Dedifferentiated amniotic fluid mesenchymal stem cell (primary cell): ENCODE measurements around the gene TTC8.
"Not testable (repeated sequence)": the region's sequence is repeated elsewhere in the genome, so short reads cannot be mapped to it uniquely, and the experiment has no call there.

ENCODE experiments used
- DNase-seq: peaks from one replicate; pipeline ENCODE4 v3.0.0-alpha.2; 2016; ENCODE audit errors: extremely low spot score

Gene TTC8

DNA sequence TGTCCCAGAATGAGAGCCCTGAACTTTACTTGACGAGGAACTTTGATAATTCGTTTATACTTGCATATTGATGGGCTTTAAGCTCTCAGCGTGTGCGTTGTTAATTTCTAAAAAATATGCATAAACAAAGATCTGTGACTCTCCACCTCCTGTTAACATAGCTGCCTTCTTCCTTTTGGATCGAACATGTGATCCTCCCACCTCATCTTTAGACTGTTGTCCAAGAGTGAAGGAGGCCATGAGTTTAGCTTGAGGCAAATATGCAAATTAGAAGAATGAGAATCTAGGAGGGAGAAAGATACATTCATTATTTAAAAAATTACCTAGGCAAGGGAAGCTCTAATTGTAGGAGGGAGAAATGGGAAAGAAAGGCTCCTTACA, 617 bp downstream of the TTC8 start:
- no peak for DNase-seq

DNA sequence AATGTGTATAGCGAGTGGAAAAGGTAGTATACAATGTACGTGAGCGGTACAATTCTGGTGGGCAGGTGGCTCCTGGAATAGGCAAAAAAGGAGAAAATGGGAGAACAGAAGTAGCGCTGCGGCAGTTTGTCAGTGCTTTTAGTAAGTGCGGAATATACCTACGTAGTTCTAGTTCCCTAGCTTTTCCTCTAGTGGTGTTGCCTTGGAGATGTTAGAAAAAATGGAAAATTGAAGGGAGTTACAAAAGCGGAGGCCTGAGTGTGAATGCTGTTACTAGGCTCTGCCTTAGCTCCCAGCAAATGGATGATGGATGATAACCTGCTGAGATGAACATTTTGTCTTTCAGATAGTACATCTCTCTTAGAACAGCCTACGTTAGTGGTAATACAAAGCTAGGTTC, 1.1 kb downstream of the TTC8 start:
- no peak for DNase-seq

DNA sequence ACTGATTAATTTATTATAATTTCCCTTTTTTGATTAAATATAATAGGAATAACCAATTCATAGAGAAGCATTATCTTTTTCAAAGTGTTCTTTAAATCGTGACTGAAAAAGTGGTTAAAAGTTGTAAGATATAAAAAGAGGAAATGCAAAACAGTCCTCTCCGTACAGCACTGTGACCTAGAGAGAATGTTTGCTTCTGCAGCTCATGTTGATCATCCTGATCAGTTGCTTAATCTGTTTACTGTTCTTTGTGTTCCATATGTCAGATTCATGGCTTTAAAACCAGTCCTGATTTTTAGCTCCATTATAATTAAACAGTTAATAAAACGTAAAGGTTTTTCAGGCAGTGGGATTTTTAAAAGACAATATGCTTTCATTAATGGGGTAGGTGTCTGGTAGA, 4.7 kb downstream of the TTC8 start:
- no peak for DNase-seq

DNA sequence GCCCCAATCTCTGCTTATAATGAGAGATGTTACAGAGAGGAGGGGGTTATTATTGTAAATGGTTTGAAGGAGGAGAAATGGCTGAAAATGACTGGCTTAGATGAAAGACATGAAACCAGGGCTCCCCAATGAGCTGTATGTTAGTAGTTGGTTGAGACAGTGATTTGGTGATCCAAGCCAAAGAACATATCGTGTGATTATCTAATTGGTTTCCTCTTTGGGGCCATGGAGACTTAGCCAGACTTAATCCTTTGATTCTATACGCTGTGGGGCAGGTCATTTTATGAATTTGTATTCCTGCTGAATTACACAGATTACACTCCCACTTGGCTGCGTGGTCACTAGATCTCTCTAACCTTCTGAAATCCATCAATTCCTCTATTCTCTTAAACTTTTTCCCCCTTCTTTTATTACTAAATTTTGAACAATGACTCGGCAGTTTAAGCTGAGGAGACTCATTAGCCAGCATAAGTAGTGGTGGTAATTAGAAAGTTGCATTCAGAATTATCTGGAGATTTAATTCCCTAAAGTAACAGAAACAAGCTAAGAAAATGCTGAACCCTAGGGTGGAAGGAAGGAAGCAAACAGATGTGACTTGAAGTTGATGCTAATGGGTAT, 5.3 kb downstream of the TTC8 start:
- no peak for DNase-seq

DNA sequence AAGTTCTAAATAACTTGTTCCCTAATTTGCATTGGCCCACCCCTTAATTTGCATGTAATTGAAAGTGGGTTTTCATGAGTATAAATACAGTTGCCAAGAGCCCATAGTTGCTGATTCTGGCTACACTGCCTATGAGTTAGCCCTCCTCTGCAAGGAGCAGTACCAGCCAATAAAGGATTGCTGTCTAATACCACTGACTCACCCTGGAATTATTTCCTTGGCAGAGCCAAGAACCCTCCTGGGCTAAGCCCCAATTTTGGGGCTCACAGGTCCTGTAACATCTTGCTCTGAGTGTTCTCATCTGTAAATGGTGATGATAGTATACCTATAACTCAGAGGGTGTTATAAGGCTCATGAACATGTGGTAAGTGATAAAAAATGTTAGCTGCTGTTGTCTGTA, 6.8 kb downstream of the TTC8 start:
- peak; percentile 74 for DNase-seq

DNA sequence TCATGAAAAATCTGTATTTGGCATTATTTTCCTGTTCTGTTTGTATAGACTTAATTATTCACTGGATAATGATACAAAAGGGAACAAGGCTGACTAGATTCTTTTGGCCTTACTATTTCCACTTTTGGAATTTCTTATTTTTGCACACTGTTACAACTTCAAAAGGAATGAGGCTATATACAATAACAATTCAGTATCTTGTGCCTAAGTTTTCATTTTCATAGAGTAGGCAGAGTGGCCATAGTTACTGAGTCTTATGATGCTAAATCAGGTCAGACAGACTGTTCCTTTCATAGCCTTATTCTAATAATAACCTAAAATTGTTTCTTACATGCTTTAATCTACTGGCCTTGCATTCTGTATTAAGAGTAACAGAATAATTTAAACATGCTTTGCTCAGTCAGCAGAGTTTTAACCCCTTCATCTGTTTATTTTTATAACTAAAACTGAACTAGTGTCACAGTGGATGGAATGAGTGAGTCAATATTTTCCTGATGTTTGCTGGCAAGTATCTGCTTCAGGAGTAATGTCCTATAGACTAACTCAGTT, 10.5 kb downstream of the TTC8 start:
- peak; percentile 60 for DNase-seq

DNA sequence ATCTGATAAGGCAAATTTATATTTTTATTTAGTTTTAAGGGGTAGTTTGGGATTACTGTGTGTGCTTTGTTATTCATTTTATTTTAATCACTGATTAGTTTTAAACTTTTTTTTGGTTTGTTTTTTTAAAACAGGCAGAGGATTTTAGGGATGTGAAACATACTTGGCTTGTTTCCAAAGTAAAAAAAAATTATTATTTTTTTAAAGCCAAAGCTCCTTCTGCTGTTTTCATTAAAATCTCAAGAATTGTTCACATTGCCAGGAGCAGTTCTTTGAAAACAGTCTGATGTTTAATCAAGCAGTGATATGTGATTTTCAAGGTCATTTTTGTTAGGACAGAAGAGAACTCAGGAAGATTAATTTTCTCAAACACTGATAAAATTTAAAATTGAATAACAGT, 11.2 kb downstream of the TTC8 start:
- DNase-seq, result no peak

DNA sequence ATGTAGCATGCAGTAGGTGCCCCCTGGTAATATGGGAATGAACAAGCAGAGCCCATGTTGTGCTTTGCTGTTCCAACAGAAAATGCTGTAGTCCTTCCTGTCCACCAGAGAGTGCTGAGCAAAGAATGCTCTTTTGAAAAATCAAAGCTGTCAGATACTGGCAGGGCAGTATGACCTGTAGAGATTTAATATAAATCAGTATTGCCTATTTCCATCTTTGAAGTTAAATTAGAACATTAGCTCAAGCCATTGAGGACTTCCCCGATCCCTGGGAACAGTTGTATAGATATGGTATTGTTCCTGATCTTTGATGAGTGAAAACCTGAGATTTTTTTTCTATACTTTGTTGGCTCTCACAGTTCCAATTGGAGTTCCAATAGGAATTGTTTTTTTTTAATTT, 13.0 kb downstream of the TTC8 start:
- no peak for DNase-seq

DNA sequence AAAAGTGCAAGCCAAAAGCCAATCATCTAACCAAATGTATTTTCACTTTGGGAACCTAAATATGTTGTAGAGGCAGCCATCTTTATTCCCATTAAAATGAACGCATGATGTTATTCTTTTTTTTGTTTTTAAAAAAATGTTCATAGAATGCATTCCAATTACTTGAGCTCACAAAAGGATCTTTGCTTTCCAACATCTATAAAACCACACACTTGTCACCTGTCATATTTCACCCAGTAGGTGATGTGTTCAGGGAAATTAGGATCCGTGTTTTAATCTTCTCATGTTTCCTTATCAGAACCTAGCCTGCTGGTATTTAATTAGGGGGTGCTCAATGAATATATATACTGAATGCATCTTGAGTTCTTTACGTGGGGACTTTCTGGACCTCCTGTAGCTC, 13.6 kb downstream of the TTC8 start:
- DNase-seq, result no peak

DNA sequence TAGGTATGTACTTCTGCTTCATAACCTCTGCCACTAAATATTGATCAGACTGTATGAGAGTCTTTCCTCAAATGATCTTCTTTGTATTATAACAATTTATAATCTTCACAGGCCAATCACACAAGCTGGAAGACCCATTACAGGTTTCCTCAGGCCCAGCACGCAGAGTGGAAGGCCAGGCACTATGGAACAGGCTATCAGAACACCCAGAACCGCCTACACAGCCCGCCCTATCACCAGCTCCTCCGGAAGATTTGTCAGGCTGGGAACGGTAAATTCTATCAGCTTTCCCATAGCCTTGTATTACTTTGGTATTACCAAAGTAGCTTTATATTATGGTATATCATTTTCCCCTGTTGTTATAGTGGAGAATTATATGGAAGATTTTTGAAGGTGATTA, 16.5 kb downstream of the TTC8 start:
- no peak for DNase-seq

DNA sequence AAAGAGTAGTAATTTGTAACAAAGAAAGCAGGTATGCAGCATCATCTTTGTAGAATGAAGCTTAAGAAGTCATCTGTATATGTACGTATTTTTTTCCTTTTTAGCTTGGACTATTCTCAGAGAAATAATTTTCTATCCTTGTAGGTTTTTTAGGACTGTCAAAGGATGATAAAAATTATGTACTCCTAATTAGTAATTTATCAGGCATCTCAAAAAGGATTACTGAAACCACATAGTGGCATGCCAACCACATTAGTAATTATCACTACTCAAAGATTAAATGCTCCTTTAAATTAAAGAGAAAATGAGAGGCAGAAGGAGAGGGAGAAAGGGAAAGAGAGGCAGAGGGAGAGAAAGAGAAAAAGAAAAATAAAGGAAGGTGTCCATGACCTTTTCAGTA, 17.3 kb downstream of the TTC8 start:
- no peak for DNase-seq

DNA sequence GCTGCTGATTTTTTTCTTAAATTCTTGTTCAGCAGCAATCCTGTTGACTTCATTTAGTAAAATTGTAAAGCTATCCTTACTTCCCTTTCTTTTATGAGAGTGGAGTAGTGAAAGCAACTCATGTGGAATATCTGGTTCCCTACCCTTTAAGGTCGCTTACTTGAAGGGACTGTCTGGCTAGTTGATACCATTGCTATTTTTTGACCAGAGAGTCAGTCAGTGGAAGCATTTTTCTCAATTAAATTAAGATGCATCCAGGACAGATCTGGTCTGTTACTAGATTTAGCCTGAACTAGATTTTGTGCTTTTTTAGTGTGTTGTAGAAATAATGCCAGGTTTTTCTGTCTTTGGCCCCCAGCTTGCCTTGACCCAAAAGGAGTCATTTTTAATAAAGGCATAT, 18.0 kb downstream of the TTC8 start:
- DNase-seq, result no peak

DNA sequence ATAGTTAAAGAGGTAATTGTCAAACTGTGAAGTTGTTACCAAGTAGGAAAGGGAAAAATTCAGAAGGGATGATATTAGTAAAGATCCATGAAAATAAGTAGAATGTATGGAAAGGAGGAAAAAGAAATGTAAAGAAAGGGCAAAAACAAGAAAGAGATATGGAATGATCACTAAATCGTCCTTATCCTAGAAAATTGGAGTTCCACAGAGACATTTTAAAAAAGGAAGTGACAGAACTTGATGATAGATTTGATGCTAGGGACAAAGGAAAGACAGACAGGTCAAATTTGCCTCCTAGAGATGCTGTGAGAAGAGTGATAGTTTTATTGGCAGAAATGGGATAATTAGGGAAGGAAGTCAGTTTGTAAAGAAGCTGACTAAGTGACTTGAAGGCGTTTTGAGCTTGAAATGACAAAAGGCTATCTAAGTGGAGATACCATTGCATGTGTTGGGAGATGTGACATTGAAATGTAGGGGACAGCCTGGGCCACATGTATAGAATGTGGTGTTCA, 20.6 kb downstream of the TTC8 start:
- no peak for DNase-seq

DNA sequence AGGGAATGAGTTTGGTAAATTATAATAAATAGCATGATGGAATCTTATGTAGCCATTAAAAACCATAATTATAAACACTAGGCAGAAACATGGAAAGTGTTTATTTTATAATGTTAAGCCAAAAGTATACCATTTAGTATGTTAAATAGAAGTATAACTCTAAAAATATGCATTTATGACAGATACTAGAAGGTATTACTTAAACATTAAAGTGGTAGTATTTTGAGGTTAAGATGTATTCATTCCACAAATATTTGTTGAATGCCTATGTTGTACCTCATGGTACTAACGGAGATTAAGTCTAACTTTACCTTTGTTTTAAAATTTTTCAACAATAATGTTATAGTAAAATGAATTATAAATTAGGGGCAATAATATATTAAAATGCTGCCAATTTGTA, 24.1 kb downstream of the TTC8 start:
- DNase-seq, result no peak

DNA sequence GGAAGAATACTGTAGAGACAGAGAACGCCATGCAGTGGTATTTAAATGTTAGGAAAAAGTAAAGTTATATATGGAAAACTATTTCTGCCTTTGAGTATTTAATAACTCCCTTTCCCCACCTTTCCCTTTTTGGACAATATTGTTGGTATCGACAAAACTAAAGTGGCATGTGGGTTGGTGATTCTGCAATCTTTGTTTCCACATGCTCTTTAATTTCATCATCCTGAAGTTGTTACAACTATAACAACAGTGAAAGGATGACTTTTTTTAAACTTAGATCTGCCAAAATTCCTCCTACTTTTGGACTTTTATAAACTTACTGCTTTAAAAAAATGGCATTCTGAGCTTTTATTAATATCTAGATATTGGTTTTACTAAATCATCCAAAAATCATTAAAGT, 25.3 kb downstream of the TTC8 start:
- DNase-seq, result no peak

DNA sequence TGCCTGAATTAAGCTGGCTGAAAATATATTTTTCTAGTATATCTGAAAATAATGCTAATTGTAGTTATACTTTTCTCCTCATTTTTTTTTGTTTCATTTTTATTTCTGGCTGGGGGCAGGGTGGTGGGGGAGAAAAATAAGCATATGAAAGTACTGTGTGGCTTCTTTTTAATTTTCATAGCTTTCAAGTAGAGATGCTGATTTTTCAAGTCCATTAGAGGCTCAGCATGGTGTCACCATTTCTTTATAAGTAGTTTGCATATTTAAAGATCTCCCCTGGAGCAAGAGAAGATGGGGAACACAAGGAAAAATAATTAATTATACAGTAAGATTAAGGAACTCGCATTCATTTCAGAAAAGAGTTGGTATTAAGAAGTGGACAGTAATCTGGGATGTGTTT, 27.1 kb downstream of the TTC8 start:
- DNase-seq, result no peak

DNA sequence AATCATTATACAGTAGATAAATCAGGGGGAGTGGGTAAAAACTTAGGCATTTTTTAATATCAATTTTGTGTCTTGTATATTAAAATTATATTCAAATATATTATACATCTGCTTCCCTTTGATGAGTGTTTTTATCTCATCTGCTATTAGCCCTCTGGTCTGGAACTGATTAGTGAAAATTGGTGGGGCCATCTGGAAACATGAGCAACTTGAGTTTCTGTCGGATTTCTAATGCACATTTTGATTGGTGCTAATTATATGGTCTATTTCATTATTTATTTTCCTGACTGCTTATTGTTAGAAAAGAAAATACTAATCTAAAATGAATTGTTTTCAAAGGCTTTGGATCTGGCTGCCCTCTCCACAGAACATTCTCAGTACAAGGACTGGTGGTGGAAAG, 28.2 kb downstream of the TTC8 start:
- no peak for DNase-seq

DNA sequence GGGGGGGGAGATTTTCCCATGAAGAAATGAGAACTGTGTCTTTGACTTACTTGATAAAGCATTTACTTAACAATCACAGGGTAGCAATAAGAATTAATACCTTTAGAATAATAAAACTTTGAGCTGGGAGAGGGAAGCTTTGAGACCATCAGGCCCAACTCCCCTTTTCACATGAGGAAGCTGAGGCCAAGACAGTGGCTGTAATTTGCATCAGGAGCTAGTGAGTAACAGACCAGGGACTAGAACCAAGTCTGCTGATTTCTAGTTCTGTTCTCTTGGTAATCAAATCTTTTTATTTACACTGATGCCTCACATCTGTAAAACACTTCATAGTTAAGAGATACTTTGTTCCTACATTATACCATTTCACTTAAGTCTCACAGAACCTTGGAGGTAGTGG, 28.7 kb downstream of the TTC8 start:
- no peak for DNase-seq

DNA sequence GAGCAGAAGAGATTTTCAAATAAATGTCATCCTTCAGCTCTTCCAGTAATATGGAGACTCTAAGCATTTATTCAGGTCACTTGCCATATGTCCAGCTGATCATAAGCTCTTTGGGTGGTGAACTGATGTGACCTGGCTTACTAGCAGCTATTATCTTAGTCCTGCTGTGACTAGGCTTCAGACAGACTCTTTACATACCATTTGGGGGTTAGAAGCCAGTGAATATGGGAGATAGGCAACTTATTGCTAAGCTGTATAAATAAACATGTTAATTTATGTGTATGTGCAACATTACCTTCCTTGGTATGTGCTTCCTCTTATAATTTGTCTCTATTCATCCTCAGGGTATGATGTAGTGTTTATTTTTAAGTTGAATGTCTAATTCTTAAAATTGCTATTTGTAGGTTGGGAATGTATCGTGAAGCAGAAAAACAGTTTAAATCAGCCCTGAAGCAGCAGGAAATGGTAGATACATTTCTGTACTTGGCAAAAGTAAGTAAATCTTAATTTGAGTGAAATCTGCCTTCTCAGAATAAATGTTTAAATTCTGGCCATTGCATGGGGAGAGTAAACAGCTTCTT, 32.4 kb downstream of the TTC8 start:
- DNase-seq, result peak; percentile 45

DNA sequence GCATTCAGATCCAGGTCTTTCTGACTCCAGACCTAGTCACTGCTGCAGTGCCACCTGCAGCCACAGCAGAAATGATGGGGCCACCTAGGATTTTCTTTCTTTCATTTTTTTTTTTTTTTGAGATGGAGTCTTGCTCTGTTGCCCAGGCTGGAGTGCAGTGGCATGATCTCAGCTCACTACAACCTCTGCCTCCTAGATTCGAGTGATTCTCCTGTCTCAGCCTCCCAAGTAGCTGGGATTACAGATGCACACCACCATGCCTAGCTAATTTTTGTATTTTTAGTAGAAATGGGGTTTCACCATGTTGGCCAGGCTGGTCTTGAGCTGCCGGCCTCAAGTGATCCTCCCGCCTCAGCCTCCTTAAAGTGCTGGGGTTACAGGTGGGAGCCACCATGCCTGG, 33.4 kb downstream of the TTC8 start:
- DNase-seq, result not testable (repeated sequence)

DNA sequence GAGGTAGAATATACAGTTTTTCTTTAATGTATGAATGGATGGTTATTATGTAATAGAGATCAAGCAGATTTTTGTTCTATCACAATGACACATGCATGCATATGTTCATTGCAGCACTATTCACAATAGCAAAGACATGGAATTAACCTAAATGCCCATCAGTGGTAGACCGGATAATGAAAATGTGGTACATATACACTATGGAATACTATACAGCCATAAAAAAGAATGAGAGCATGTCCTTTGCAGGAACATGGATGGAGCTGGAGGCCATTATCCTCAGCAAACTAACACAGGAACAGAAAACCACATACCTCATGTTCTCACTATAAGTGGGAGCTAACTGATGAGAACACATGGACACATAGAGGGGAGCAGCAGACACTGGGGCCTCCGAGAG, 34.7 kb downstream of the TTC8 start:
- not testable (repeated sequence) for DNase-seq

DNA sequence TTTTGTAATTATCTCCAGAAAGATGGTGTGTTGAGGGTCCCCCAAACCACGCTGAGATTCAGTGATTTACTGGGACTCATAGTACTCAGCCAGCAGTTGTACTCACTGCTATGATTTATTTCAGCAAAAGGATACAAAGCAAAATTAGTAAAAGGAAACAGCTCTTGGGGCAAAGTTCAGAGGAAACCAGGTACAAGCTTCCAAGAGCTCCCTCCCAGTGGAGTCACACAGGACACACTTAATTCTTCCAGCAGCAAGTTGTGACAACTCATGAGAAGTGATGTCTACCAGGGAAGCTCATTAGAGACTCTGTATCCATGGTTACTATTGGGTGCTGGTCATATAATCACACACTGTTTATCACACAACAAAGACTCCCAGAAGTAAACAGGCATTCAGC, 38.7 kb downstream of the TTC8 start:
- no peak for DNase-seq

DNA sequence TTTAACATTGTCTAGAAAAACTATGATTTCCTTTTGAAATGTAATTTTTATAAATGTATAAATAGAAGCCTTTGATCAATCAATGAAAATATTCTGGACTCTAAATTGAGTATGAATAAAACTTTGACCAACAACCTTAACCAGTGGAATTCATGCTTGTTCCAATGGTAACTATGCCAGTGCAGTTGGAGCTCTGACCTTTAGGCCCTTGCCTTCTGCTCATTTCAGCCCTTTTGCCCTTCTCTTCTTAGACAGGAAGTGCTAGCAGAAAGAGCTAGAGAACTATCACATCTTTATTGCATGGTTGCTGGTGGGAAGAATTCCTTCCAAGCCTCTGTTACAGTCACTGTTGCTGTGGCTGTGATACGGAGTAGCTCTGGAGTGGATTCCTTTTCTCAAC, 39.7 kb downstream of the TTC8 start:
- no peak for DNase-seq

DNA sequence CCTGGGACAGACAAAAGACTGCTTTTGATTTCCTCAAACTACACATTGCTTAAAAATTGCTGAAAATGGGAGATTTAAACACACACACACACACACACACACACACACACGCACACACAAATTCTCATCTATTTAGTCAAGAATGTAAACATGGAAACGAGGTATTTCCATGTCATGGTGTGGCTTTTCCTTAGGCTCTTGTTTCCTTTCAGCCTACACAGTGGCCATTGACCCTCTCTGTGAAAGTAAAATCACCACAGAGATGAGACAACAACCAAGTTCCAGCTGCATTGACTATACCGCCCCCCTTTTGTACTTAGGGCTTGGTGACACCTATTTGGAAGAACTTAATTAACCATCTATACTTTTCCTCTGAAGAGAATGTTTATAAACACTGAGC, 41.9 kb downstream of the TTC8 start:
- peak; percentile 44 for DNase-seq
